ENCODE results near the gene MICU1.

MICU1 gene

DNA sequence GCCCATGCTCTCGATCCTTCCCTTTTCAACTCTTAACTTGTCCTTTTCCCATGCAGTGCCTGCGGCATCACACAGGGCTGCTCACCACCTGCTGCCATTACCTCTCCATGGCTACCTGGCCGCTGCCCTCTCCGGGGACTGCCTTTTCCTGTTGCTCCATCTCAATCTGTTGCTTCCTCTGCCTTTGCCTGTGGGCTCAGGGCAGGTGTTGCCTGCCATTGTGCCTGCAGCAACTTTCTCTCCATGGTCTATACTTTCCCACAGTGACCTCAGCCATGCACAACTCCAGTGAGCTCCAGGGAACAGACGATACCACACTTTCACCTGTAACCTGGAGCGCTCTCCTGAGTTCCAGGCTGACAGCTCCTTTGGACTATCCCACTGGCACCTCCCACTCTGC, 274.4 kb downstream of the MICU1 start:
- no peak for ATAC-seq

DNA sequence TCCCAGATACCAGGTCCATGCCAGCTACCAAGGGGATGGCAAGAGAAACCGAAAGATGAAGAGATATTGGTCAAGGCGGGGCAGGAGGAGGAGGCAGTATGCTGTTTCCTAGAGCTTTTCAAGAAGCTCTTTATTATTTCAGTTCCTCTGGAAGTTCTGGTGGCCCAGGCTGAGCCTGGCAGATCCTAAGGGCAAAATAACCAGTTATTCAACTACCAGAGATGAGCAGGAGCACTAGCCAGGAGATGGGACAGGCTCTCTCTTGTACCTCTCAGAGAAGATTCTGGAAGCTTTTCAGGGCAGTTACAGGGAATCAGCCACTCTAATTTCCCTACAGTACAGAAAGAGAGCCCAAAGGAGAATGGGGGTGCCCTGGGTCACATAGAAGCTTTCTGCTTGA, 276.4 kb downstream of the MICU1 start:
- no peak for ATAC-seq
- TF ChIP-seq GLIS3 (CRISPR knock-in tag; IDR thresholded peaks at IDR 0.05) (no peak), ZNF70 (CRISPR knock-in tag; IDR thresholded peaks at IDR 0.05) (no peak), TCF4 (CRISPR knock-in tag; IDR thresholded peaks at IDR 0.05; ENCODE audit: borderline replicate concordance) (no peak), ESRRG (CRISPR knock-in tag; IDR thresholded peaks at IDR 0.05) (no peak), ZFP30 (CRISPR knock-in tag; IDR thresholded peaks at IDR 0.05) (no peak), ZNF8 (CRISPR knock-in tag; IDR thresholded peaks at IDR 0.05) (no peak), TOX (CRISPR knock-in tag; IDR thresholded peaks at IDR 0.05; ENCODE audit: borderline replicate concordance) (no peak), CSDC2 (CRISPR knock-in tag; IDR thresholded peaks at IDR 0.05) (no peak), BACH2 (CRISPR knock-in tag; IDR thresholded peaks at IDR 0.05; ENCODE audit: borderline replicate concordance) (no peak), SNAI2 (CRISPR knock-in tag; IDR thresholded peaks at IDR 0.05) (no peak), PPARA (CRISPR knock-in tag; IDR thresholded peaks at IDR 0.05; ENCODE audit: borderline replicate concordance) (no peak), ISL1 (CRISPR knock-in tag; IDR thresholded peaks at IDR 0.05) (no peak), ZFP3 (CRISPR knock-in tag; IDR thresholded peaks at IDR 0.05) (no peak)
- TF ChIP-seq, protein P1, sequence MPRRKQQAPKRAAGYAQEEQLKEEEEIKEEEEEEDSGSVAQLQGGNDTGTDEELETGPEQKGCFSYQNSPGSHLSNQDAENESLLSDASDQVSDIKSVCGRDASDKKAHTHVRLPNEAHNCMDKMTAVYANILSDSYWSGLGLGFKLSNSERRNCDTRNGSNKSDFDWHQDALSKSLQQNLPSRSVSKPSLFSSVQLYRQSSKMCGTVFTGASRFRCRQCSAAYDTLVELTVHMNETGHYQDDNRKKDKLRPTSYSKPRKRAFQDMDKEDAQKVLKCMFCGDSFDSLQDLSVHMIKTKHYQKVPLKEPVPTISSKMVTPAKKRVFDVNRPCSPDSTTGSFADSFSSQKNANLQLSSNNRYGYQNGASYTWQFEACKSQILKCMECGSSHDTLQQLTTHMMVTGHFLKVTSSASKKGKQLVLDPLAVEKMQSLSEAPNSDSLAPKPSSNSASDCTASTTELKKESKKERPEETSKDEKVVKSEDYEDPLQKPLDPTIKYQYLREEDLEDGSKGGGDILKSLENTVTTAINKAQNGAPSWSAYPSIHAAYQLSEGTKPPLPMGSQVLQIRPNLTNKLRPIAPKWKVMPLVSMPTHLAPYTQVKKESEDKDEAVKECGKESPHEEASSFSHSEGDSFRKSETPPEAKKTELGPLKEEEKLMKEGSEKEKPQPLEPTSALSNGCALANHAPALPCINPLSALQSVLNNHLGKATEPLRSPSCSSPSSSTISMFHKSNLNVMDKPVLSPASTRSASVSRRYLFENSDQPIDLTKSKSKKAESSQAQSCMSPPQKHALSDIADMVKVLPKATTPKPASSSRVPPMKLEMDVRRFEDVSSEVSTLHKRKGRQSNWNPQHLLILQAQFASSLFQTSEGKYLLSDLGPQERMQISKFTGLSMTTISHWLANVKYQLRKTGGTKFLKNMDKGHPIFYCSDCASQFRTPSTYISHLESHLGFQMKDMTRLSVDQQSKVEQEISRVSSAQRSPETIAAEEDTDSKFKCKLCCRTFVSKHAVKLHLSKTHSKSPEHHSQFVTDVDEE (CRISPR knock-in tag; IDR thresholded peaks at IDR 0.05) = no peak
- TF ChIP-seq, protein P2, sequence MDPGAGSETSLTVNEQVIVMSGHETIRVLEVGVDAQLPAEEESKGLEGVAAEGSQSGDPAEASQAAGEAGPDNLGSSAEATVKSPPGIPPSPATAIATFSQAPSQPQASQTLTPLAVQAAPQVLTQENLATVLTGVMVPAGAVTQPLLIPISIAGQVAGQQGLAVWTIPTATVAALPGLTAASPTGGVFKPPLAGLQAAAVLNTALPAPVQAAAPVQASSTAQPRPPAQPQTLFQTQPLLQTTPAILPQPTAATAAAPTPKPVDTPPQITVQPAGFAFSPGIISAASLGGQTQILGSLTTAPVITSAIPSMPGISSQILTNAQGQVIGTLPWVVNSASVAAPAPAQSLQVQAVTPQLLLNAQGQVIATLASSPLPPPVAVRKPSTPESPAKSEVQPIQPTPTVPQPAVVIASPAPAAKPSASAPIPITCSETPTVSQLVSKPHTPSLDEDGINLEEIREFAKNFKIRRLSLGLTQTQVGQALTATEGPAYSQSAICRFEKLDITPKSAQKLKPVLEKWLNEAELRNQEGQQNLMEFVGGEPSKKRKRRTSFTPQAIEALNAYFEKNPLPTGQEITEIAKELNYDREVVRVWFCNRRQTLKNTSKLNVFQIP (CRISPR knock-in tag; IDR thresholded peaks at IDR 0.05; ENCODE audit: borderline replicate concordance, low read depth) = no peak
- TF ChIP-seq, protein P3, sequence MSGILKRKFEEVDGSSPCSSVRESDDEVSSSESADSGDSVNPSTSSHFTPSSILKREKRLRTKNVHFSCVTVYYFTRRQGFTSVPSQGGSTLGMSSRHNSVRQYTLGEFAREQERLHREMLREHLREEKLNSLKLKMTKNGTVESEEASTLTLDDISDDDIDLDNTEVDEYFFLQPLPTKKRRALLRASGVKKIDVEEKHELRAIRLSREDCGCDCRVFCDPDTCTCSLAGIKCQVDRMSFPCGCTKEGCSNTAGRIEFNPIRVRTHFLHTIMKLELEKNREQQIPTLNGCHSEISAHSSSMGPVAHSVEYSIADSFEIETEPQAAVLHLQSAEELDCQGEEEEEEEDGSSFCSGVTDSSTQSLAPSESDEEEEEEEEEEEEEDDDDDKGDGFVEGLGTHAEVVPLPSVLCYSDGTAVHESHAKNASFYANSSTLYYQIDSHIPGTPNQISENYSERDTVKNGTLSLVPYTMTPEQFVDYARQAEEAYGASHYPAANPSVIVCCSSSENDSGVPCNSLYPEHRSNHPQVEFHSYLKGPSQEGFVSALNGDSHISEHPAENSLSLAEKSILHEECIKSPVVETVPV (CRISPR knock-in tag; IDR thresholded peaks at IDR 0.05) = no peak
- TF ChIP-seq, protein P4, sequence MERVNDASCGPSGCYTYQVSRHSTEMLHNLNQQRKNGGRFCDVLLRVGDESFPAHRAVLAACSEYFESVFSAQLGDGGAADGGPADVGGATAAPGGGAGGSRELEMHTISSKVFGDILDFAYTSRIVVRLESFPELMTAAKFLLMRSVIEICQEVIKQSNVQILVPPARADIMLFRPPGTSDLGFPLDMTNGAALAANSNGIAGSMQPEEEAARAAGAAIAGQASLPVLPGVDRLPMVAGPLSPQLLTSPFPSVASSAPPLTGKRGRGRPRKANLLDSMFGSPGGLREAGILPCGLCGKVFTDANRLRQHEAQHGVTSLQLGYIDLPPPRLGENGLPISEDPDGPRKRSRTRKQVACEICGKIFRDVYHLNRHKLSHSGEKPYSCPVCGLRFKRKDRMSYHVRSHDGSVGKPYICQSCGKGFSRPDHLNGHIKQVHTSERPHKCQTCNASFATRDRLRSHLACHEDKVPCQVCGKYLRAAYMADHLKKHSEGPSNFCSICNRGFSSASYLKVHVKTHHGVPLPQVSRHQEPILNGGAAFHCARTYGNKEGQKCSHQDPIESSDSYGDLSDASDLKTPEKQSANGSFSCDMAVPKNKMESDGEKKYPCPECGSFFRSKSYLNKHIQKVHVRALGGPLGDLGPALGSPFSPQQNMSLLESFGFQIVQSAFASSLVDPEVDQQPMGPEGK (CRISPR knock-in tag; IDR thresholded peaks at IDR 0.05; ENCODE audit: borderline replicate concordance) = no peak

More for the DNA sequence above, 274.4 kb downstream of the MICU1 start:
- no peak for TF ChIP-seq TOX (CRISPR knock-in tag; IDR thresholded peaks at IDR 0.05; ENCODE audit: borderline replicate concordance)
- no peak for TF ChIP-seq ZFP3 (CRISPR knock-in tag; IDR thresholded peaks at IDR 0.05)
- TF ChIP-seq, protein P1 (CRISPR knock-in tag; IDR thresholded peaks at IDR 0.05) = no peak
- TF ChIP-seq ZFP30 (CRISPR knock-in tag; IDR thresholded peaks at IDR 0.05) = no peak
- TF ChIP-seq ISL1 (CRISPR knock-in tag; IDR thresholded peaks at IDR 0.05) = no peak
- no peak for TF ChIP-seq CSDC2 (CRISPR knock-in tag; IDR thresholded peaks at IDR 0.05)
- TF ChIP-seq RARB (CRISPR knock-in tag; IDR thresholded peaks at IDR 0.05) = no peak
- TF ChIP-seq, protein P3 (CRISPR knock-in tag; IDR thresholded peaks at IDR 0.05) = no peak
- TF ChIP-seq SNAI2 (CRISPR knock-in tag; IDR thresholded peaks at IDR 0.05) = no peak
- TF ChIP-seq ZNF8 (CRISPR knock-in tag; IDR thresholded peaks at IDR 0.05) = no peak
